GM19023 (cell line): Measurements from ENCODE around the gene CDK5R1.
"Not testable (repeated sequence)": the region's sequence is repeated elsewhere in the genome, so short reads cannot be mapped to it uniquely, and the experiment has no call there.

Experiments
- ATAC-seq: cut with Tn5 transposase; IDR thresholded peaks from one replicate; pipeline ENCODE4 v1.9.1; 2021; ENCODE audit warnings: mild to moderate bottlenecking, moderate library complexity; ENCODE audit not compliant: unreplicated experiment

Gene CDK5R1

DNA sequence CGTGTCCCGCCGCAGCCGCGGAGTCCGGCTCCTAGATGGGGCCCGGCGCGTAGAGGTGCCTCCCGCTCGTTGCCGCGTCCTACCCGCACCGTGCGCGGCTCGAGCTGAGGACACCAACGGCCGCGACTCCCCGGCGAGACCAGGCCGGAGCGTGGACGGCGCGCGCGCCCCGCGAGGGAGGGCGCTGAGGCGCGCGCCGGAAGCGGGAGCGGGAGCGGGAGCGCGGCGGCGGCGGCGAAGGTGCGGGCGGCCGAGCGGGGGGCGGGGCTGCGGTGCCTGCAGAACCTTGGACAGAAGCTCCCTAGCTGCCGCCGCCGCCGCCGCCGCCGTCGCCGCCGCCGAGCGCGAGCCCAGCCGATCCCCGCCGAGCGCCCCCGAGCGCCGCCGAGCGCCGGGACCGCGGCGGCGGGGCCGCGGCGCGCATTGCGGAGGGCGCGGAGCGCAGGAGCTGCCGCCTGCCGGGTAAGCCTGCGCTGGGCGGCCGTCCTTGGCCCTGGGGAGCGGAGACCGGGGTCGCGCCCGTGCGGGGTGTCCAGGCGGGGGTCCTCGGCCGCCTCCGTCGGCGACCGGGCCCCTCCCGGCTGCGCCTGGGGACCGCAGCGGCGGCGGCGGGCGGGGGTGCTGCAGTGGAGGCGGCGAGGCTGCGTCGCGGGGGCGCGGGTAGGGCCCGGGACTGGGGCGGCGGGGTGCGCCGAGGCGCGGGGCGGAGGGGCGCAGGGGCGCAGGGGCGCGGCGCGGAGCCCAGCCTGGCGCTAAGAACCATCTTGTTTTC, at the start of gene CDK5R1:
TSS of gene CDK5R1 (plus strand) at position 293 of the 772 bp plus-strand sequence. CDS start 628 bp downstream, outside the sequence.
- peak; percentile 49 for ATAC-seq

DNA sequence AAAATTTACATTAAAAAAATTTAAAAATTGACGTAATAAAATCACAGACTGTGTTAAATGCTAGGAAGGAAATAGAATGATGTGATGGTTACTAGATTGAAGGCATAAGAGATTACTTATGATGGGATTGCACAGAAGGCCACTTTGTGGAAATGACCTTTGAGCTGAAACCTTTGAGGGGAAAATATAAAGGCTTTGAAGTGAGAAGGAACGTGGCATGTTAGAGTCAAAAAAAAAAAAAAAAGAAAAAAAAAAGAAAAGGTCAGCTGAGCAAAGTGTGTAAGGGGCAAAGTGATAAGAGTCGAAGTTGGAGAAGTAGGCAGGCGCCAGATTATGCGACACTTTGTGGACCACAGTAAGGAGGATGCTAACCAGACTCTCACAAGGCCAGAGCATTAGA, 46.1 kb upstream of the CDK5R1 start:
- ATAC-seq, result no peak

DNA sequence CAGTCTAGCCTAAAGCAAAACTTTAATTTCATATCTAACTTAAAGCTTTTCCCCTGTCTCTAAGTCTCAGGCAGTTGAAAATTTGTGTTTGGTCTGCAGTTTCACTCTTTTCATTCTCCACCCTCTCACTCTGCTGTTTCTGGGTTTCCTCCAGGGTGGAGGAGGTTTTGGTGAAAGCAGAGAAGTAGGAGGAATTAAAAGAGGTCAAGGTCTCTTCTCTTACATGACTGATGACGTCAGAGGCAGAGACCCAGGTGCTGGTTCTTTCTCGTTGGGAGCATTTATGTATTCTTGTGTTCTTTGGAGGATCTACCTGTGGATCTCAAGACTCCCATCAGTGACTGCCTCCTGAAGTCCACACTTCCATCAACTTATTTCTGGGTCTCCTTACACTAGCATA, 44.9 kb upstream of the CDK5R1 start:
- ATAC-seq, result no peak

DNA sequence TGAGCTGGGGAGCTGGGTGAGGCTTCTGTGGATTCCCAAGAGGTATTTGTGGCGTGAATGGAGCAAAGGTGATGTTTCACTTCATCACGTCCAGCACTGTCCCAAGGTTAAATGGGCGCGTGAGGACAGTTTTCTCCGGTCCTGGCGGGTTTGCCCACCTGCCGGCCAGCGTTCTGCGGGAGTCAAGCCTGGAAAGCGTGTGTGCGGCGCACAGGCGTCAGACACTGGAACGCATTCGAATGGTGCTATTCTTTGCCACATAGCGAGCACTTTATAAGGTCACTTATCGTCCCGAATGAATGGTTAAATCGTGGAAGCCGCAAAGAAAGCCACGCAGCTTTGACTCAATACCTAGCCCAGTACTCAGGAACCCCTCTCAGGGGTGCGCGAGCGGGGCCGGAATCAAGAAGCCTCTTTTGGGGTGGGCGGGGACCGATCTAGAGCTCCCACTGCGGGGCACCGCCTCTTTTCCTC, 42.9 kb upstream of the CDK5R1 start:
- peak; percentile 6 for ATAC-seq

DNA sequence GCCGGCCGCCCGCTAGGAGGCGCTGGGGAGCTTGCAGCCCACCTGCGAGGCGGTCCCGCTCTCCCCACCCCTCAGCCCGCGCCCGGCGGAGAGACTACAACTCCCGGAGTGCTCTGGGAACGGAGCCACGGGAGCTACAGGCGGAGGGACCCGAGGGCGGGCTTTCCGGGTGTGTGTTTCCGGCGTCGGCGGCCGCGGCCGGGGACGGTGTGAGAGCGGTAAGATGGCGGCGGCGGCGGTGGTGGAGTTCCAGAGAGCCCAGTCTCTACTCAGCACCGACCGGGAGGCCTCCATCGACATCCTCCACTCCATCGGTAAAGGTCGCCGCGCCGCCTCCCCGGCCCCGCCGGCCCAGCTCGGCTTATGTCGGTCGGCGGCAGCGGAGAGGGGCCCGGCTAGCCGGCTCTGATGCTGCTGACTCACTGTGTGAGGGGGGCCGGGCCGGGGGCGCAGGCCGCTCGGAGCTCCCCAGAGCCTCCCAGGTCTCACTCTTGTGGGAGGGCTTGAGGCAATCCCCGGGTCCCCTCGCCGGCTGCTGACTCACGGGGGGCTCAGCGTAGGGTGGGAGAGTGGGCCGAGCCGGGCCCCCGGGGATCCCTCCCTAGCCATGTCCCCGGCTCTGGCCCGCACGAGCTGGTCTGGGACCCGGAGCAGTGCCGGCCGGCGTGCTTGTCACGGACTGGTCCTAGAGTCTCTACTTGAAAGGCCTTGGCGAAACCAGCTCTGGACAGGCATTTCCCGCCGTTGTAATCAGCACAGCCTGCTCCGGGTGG, 42.3 kb upstream of the CDK5R1 start, which contains the start of gene PSMD11:
TSS of gene PSMD11 (plus strand) at position 210 of the 773 bp plus-strand sequence. CDS start at position 224, 14 bp downstream.
- ATAC-seq, result peak; percentile 91

DNA sequence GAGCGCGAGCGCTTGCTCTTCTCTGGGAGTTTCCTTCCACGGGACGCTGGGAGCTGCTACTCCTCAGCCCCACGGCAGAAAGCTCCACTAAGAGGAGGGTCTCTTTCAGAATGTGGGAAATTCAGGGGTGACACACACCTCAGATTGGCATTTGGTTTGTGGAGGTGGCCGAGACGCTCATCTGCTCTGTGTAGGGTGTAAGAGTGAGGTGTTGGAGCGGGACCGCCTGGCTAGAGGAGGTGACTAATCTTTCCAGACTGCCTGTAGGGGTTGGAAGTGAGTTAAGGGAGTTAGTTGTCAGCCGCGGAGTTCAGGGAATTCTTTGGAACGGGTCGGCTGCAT, 41.7 kb upstream of the CDK5R1 start:
- no peak for ATAC-seq

DNA sequence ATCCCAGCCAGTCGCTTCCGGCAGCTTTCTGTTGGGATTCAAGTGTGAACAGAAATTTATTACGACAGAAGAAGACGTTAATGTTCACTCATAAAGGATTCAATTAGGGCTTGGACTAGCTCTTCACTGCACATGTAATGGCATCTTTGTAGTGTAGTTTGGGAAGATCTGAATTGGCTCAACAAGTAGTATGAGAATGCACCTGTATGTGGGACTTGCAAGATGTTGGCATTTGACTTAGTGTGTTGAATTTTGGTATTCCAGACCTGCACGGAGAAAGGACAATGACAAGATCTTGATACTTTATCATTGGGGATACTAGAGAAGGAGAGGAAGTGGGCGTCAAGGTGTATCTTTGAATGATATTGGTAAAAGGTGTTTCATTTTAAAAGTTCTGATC, 41.3 kb upstream of the CDK5R1 start:
- no peak for ATAC-seq

DNA sequence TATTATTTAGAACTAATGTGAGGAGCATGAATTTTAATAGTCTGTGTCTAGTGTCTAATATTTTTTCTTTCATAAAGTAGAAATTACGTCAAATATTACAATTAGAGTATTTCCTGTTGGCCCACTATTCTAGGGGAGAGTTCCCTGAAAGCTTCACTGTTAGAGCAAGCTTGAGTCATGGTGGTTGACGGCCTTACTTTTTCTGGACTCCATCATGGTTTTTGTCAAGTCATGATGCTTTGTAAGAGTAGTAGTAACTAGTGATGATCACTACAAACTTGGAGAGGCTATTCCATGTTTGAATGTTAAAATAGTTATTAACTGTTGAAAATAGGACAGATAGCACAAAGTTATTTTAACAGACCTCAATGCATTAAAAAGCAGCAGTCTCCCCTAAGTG, 40.8 kb upstream of the CDK5R1 start:
- no peak for ATAC-seq

DNA sequence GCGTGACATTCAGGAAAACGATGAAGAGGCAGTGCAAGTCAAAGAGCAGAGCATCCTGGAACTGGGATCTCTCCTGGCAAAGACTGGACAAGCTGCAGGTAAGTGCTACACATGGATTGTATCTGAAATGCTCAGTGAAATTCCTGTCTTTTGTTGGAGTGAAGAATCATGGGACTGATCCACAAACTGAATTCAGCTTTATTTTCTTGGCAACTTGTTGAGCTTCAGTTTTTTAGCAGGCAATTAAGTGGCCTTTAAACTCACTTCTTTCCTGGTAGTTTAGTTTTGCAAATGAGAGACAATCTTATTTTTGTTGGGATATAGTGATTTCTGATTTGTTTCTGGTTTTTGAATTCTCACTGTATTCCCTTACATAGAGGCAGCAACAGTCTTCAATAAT, 39.8 kb upstream of the CDK5R1 start:
- ATAC-seq, result no peak

DNA sequence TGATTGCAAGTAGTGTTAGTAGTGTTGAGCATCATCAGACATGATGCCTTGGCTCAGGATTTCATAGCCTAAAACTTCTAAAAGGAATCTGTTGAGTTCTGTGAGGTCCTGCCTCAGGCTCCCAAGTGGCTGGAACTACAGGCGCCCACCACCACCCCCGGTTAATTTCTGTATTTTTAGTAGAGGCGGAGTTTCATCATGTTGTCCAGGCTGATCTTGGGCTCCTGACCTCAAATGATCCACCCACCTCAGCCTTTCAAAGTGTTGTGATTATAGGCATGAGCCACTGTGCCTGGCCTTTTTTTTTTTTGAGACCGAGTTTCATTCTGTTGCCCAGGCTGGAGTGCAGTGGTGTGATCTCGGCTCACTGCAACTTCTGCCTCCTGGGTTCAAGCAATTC, 36.8 kb upstream of the CDK5R1 start:
- no peak for ATAC-seq

DNA sequence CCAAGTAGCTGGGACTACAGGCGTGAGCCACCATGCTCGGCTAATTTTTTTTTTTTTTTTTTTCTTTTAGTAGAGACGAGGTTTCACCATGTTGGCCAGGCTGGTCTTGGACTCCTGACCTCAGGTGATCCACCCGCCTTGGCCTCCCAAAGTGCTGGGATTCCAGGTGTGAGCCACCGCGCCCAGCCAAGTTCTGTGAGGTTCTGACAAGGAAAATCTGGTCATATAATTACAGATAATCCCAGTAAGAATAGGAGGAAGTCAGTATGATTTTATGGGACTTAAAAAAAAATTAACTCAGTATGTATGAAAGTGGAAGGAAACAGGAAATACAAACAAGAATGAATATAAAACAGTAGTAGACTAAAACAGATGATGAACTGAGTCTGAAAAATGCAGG, 36.4 kb upstream of the CDK5R1 start:
- not testable (repeated sequence) for ATAC-seq

DNA sequence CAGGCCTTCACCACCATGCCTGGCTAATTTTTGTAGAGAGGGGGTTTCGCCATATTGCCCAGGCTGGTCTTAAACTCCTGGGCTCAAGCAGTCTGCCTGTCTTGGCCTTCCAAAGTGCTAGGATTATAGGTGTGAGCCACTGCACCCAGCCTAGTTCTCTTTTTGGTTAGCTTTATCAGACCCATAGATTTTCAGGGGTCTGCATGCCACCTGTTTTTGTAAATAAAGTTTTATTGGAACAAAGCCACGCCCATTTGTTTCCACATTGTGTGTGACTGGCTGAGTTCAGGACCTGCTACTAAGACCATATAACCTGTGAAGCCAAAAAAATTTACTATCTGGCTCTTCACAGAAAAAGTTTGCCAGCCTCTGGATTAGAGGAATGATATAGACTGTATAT, 34.9 kb upstream of the CDK5R1 start:
- no peak for ATAC-seq

DNA sequence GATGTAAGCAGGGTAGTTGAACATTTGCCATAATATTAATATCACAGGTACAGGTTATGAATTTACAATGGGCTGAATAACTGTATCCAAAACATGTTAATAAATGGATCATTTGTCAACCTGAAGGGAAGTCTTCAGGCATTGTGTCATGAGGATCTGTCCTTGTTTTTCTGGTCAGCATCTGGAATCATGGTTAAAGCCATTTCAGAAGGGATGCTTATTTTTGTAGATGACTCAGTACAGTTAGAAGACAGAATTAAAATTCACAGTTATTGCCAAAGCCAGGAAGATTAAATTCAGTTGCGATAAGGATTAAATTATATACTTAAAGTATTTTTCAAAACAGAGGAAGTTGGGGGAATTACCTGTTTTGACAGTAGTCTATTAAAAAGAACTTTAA, 34.5 kb upstream of the CDK5R1 start:
- ATAC-seq, result no peak

DNA sequence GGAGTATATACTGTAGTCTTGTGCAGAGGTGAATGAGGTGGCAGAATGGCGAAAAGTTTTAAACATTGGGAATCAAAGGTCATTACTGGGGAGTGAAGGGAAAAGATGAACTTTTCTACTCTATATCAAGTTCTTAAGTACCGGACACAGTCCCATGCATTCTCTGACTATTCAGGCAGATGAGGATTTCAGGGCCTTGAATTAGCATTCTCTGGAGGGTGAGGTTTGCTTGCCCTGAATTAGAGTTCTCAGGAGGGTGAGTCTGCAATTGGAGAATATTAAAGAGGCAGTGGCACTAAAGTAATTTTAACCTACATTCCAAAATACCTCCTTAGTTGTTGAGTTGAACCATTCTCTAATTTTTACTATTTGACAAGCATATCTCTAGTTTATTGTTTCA, 33.4 kb upstream of the CDK5R1 start:
- ATAC-seq, result no peak

DNA sequence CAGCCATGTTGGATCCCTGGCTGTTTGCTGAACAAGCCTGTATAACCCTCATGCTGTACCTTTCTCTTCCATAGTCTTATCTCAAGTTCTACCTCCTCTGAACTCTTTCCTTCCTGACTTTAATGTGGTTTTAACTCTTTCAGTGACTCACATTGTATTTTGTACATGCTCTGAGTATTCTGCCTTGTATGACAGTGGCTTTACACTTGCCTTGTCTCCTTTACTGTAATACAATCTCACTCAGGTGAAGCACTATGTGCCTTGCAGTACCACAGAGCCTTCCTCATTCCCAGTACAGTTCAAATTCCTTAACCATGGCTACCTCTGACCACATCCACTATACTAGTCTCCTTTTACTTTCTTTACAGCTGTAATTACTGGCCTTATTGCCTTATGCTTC, 28.4 kb upstream of the CDK5R1 start:
- no peak for ATAC-seq

DNA sequence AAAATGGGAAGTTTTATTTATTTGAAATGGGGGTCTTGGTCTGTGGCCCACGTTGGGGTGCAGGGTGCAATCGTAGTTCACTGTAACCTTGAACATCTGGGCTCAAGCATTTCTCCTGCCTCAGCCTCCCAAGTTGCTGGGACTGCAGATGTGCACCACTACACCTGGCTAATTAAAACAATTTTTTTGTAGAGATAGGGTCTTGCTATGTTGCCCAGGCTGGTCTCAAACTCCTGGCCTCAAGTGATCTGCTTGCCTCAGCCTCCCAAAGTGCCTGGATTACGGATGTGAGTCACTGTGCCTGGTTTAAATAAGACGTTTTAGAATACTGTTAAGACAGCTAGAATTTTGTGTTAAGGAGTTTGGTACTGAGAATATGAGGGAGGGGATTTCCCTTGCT, 26.7 kb upstream of the CDK5R1 start:
- ATAC-seq, result no peak

DNA sequence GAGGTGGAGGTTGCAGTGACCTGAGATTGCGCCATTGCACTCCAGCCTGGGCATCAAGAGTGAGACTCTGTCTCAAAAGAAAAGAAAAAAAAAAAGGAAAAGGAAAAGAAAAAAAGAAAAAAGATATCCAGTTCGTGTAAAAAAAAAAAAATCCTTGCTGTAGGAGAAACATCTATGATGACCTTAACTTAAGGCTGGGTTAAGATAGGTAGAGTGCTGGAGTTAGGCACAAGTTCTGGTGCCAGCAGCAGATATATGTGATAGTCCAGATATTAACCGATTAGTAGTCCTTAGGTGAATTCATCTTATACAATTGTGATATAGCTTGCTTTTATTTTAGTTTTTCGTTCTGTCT, 25.3 kb upstream of the CDK5R1 start:
- ATAC-seq, result no peak

DNA sequence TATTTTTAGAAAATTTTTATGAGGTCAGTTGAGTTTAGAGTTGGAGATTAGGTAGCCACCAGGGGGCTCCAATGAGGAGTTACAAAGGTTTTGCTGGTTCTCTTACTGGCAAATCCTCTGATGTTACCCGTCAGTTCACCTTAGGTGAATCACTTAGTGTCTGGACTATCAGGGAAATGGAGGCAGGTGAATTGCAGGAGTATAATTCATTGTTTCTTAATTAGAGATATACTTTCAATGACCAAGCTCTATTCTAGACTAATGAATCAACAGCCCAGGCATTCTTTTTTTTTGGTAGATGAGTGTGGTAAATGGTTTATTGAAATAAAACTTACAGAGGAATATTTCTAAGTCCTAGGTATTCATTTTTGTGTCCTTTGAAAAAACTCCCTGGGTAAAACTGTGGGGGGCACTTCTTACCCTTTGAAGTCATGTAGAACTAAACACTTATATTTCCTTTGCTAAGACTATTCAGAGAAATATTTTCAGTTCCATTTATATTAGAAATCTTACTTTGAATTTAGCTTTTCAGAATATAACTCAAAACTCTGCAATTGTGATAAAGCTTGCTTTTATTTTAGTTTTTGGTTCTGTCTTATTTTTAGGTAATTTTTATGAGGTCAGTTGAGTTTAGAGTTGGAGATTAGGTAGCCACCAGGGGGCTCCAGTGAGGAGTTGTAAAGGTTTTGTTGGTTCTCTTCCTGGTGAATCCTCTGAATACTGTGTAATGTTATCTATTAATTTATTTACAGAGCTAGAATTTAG, 24.8 kb upstream of the CDK5R1 start:
- no peak for ATAC-seq

DNA sequence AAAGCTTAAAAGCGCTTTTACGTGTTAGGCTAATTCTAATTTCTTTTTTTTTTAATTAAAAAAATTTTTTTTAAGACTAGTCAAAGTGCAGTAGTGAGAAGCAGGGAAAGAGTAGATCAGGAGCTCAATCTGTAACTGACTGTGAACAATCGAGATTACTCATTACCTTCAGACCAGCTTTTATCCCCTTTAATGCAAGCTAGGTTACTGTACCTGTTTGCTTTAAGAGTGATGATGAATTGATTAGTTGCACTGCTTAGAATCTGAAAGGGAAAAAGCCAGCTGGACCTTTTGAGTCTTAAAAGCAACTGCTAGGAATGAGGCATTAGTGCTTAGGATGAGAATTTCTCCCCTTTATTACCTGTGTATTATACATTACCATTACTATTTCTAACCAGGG, 23.5 kb upstream of the CDK5R1 start:
- ATAC-seq, result no peak

DNA sequence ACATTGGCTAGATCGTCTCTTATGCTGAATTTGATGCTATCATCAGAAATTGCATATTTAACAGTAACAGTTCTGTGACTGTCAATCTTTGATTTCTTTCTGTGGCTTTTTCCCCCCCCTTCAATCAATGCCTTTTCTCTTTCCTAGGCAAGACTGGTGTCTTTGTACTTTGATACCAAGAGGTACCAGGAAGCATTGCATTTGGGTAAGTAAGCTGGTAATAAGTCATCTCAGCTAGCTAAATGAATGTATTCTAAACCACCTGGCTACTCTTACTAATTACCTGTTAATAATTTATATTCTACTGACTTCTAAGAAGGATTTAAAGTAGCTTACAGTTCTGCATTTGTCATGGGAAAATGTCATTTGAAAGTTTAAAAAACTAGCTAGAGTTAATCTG, 22.4 kb upstream of the CDK5R1 start:
- no peak for ATAC-seq

DNA sequence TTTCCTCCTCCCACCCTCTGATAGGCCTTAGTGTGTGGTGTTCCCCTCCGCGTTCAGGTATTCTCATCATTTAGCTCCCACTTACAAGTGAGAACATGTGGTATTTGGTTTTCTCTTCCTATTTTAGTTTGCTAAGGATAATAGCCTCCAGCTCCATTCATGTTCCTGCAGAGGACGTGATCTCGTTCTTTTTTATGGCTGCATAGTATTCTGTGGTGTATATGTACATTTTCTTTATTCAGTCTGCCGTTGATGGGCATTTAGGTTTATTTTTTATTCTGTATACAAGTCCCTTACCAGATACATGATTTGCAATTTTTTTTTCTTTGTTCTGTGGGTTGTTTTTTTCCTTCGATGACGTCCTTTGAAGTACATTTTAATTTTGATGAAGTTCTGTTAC, 18.8 kb upstream of the CDK5R1 start:
- ATAC-seq, result no peak
